K562 (cell line): ENCODE data around the gene NRP1. TPM values are rescaled to one million over a fixed set of nuclear protein-coding genes. Genes with fewer than 3 reads are reported as not detected.
"Not testable (repeated sequence)": the region's sequence is repeated elsewhere in the genome, so short reads cannot be mapped to it uniquely, and the experiment has no call there.

Experiments used
- ATAC-seq: fragments of 200-7000 bp; cut with Tn5 transposase; 3 replicates; pipeline ENCODE4 v1.9.1; 2020; ENCODE audit warnings: moderate library complexity
- BruUV-seq: library from RNA; stranded (reverse); fragments of 400-500 nt; replicated peaks from 2 replicates; lab custom pipeline; 2021; lab: Mats Ljungman, UMichigan
- CTCF ChIA-PET: fragments of 300-600 bp; formaldehyde crosslinking; extraction: SDS; loops from one replicate; lab custom pipeline; 2021; ENCODE audit warnings: low intra/inter-chr PET ratio; lab: Yijun Ruan, JAX
- POLR2A ChIA-PET: fragments of 300-600, 350-650 bp; sonication (Branson Sonifier 250); formaldehyde crosslinking; extraction: SDS; loops from one replicate; lab custom pipeline; 2021; ENCODE audit warnings: antibody characterized with exemption, inconsistent platforms; lab: Yijun Ruan, JAX
- DNase-seq, 4 experiments: peaks; one replicate each; pipeline versions ENCODE4 v3.0.0 to v3.0.0-alpha.2; 2011 to 2018; ENCODE audit warnings: low spot score in 3 of 4, mixed read lengths in 3 of 4; ENCODE audit errors: extremely low read depth in 1 of 4
- FAIRE-seq: peaks from 2 replicates; lab custom pipeline; 2011; peaks lifted over from hg19 to GRCh38; lab: Jason Lieb, UNC
- H2AFZ ChIP-seq: 2 replicates; pipeline ENCODE4 v1.6.0; 2011; ENCODE audit warnings: low read depth, low read length, control low read depth, inconsistent platforms
- H3K27ac ChIP-seq: fragments of 200-600 bp; 3 replicates; pipeline ENCODE4 v1.8.0; 2011; ENCODE audit warnings: low read depth, mild to moderate bottlenecking, control low read depth, inconsistent platforms, low read length, moderate library complexity, mixed read lengths; ENCODE audit errors: extremely low read depth
- H3K27me3 ChIP-seq, 2 experiments: fragments of 300-600 bp in 1 of 2; 2 replicates in 1 of 2; 3 replicates in 1 of 2; pipeline versions ENCODE4 v1.6.0 to v1.8.0; 2011; ENCODE audit warnings: inconsistent platforms in 2 of 2, low read length in 2 of 2, mild to moderate bottlenecking in 1 of 2, mixed read lengths in 1 of 2, moderate library complexity in 1 of 2; ENCODE audit not compliant: control insufficient read depth in 2 of 2, insufficient read depth in 2 of 2
- H3K36me3 ChIP-seq: fragments of 300-600 bp; 3 replicates; pipeline ENCODE4 v1.8.0; 2011; ENCODE audit warnings: mild to moderate bottlenecking, low read length, inconsistent platforms; ENCODE audit not compliant: control insufficient read depth, insufficient read depth
- H3K4me1 ChIP-seq, 2 experiments: fragments of 200-600 bp in 1 of 2; replicated peaks in 1 of 2; 2 replicates in 1 of 2; 3 replicates in 1 of 2; pipeline versions ENCODE4 v1.5.1 to v1.8.0; 2011; ENCODE audit warnings: inconsistent platforms in 2 of 2, low read length in 2 of 2, mild to moderate bottlenecking in 1 of 2, mixed read lengths in 1 of 2, moderate library complexity in 1 of 2; ENCODE audit not compliant: control insufficient read depth in 2 of 2, insufficient read depth in 2 of 2
- H3K4me2 ChIP-seq: 2 replicates; pipeline ENCODE4 v1.6.1; 2011; ENCODE audit warnings: low read length, control low read depth, inconsistent platforms, mixed read lengths; ENCODE audit not compliant: insufficient read depth
- H3K4me3 ChIP-seq: fragments of 200-600 bp; sonication (generic), shearing (Covaris generic); 2 replicates; pipeline ENCODE4 v1.5.1; 2016; ENCODE audit warnings: control low read depth, inconsistent platforms
- H3K79me2 ChIP-seq: fragments of 200-600 bp; 3 replicates; pipeline ENCODE4 v1.8.0; 2011; ENCODE audit warnings: low read length, inconsistent platforms; ENCODE audit not compliant: control insufficient read depth, insufficient read depth
- H3K9ac ChIP-seq, 2 experiments: 2 replicates each; pipeline versions ENCODE4 v1.6.0 to v1.6.1; 2011; ENCODE audit warnings: low read depth in 2 of 2, low read length in 2 of 2, control low read depth in 1 of 2, inconsistent platforms in 1 of 2, mild to moderate bottlenecking in 1 of 2, mixed read lengths in 1 of 2; ENCODE audit not compliant: insufficient read depth in 1 of 2
- H3K9me1 ChIP-seq: one replicate; pipeline ENCODE4 v1.6.0; 2011; ENCODE audit warnings: inconsistent platforms, mild to moderate bottlenecking, low read length, moderate library complexity; ENCODE audit not compliant: control insufficient read depth, insufficient read depth
- H3K9me3 ChIP-seq: replicated peaks from 2 replicates; pipeline ENCODE4 v1.5.1; 2011; ENCODE audit warnings: low read depth, low read length, inconsistent platforms; ENCODE audit not compliant: control insufficient read depth, insufficient read depth
- H4K20me1 ChIP-seq: replicated peaks from 2 replicates; pipeline ENCODE4 v1.6.1; 2011; ENCODE audit warnings: low read length, inconsistent platforms, mixed read lengths; ENCODE audit not compliant: control insufficient read depth, insufficient read depth
- NR2C1 ChIP-seq, 2 experiments: fragments of 450-650 bp; IDR thresholded peaks; 2 replicates each; pipeline ENCODE4 v1.6.1; 2017; ENCODE audit warnings: mild to moderate bottlenecking in 2 of 2, antibody characterized with exemption in 1 of 2, inconsistent platforms in 1 of 2, missing compliant biosample characterization in 1 of 2, missing genetic modification characterization in 1 of 2
- ZFP91 ChIP-seq: sonication (generic); formaldehyde crosslinking; IDR thresholded peaks from 2 replicates; pipeline ENCODE4 v1.8.0; 2022; ENCODE audit warnings: mild to moderate bottlenecking, missing genetic modification reagents
- WGBS: fragments of 100-300 bp; shearing (Covaris generic); methylation state at CpG from one replicate; pipeline ENCODE4 v1.1.6; 2016; ENCODE audit warnings: low coverage, mixed read lengths; ENCODE audit not compliant: insufficient coverage; ENCODE audit errors: missing lambda C conversion rate; 5-methylcytosine and 5-hydroxymethylcytosine counted together
- in situ Hi-C: fragments of 300-500 bp; cut with MboI; formaldehyde crosslinking; loops from 4 replicates; pipeline ENCODE4 v1.15.0; 2018; ENCODE audit warnings: inconsistent platforms, mixed read lengths
- intact Hi-C: fragments of 100-400 bp; cut with micrococcal nuclease; formaldehyde crosslinking; loops from 2 replicates; pipeline ENCODE4 v1.14.2; 2022
- polyA plus RNA-seq, 8 experiments: library from polyadenylated mRNA; depleted of rRNA in 4 of 8; stranded (reverse) in 5 of 8; unstranded in 3 of 8; fragments of >200 nt; fragmentation: Nextera tagmentation in 2 of 8; fragmentation: Illumina TruSeq in 1 of 8; extraction: Ambion mirVana in 2 of 8; extraction: Trizol in 1 of 8; gene quantifications; 2 replicates each; pipeline versions ENCODE4 v1.2.1 to v1.2.3, GENCODE V29; 2011 to 2014; ENCODE audit warnings: inconsistent platforms in 1 of 8, missing spikeins in 1 of 8
- total RNA-seq, 7 experiments: library from RNA; depleted of rRNA in 6 of 7; stranded (reverse); fragments of >200 nt in 6 of 7; fragmentation: Illumina TruSeq in 2 of 7; extraction: Trizol in 2 of 7; gene quantifications; 2 replicates each; pipeline versions ENCODE4 v1.2.1 to v1.2.3, GENCODE V29; 2011 to 2021; ENCODE audit warnings: low replicate concordance in 1 of 7

Gene NRP1
- total and polyA plus RNA-seq, 9 of the 15 experiments (the other 6 are each of a cell fraction or from before 2014, with no cell fraction given), result 0.01 to 0.38 (median 0.04) TPM; not detected in 5

- H3K4me1 ChIP-seq, CTCF ChIA-PET, BruUV-seq, FAIRE-seq, intact Hi-C loops, H3K9ac ChIP-seq, H3K4me3 ChIP-seq, H3K27ac ChIP-seq, H3K9me3 ChIP-seq, H2AFZ ChIP-seq, ATAC-seq, H3K4me2 ChIP-seq, in situ Hi-C loops, H3K36me3 ChIP-seq, H3K79me2 ChIP-seq, DNase-seq, H4K20me1 ChIP-seq, H3K9me1 ChIP-seq: not testable (repeated sequence)
- peaks cover 4 to 28% of the 10 kb centered on the region in 2 experiments; a peak in 3 of 5 replicates for H3K27me3 ChIP-seq
- 1% methylated on average over 10 of the region's 10 CpGs for WGBS
- POLR2A ChIA-PET, result interaction anchor here (0.6 kb wide), 1 partner anchor 601 kb away, joined by 3 read pairs; no protein-coding TSS in a partner anchor
These were observed 195.8 kb downstream of the NRP1 start for GRCh38 chr10:33138686-33139085.

- in situ Hi-C loops (no loop called here), intact Hi-C loops (no loop called here)
- Histone ChIP-seq H4K20me1 (no peaks in the 10 kb centered on the region), H3K36me3 (no peaks in the 10 kb centered on the region), H3K27me3 (peaks cover 4 to 24% of the 10 kb centered on the region in 2 experiments; a peak in 3 of 5 replicates), H3K27ac (no peak overlapping the region), H3K4me1 (no peaks in the 10 kb centered on the region), H3K4me2 (no peak overlapping the region), H3K9ac (no peak overlapping the region), H2AFZ (no peak overlapping the region), H3K4me3 (no peak overlapping the region), H3K9me1 (no peaks in the 10 kb centered on the region), H3K79me2 (no peaks in the 10 kb centered on the region), H3K9me3 (no peaks in the 10 kb centered on the region)
- no peak for TF ChIP-seq NR2C1 (IDR thresholded peaks at IDR 0.05)
- TF ChIP-seq NR2C1 (tag; IDR thresholded peaks at IDR 0.05), result no peak
- no peak for TF ChIP-seq ZFP91 (CRISPR knock-in tag)
- DNase-seq (no peak), ATAC-seq (no peak), FAIRE-seq (no peak)
- ChIA-PET POLR2A (interaction anchor here (0.6 to 0.7 kb wide), 2 partner anchors 336 to 1360 kb away, joined by 3 to 4 read pairs; no protein-coding TSS in a partner anchor), CTCF (no interaction called here)
- 2% methylated on average over 12 of the region's 12 CpGs for WGBS
- no TSS peak for BruUV-seq
These were observed 197.0 kb downstream of the NRP1 start for GRCh38 chr10:33137356-33138005.
